CD4-positive, CD25-positive, alpha-beta regulatory T cell (primary cell): ENCODE measurements around the gene TTF2. TPM values are rescaled to one million over a fixed set of nuclear protein-coding genes. Genes with fewer than 3 reads are reported as not detected.

ENCODE experiments used
- ATAC-seq, 2 donors: fragments of 150-1000 bp; cut with Tn5 transposase; one replicate each; pipeline ENCODE4 v1.10.0; 2021; ENCODE audit warnings: low read depth in 2 of 2, moderate number of reproducible peaks in 2 of 2, moderate library complexity in 1 of 2
- DNase-seq, 3 donors: peaks; one replicate each; pipeline versions ENCODE4 v3.0.0 to v3.0.0-alpha.2; 2012 to 2022; ENCODE audit warnings: mixed read lengths in 1 of 3
- H3K27ac ChIP-seq: one replicate; pipeline ENCODE4 v1.7.0; 2013; ENCODE audit warnings: mild to moderate bottlenecking, low read length; ENCODE audit not compliant: insufficient read depth, poor library complexity, severe bottlenecking
- H3K27me3 ChIP-seq: one replicate; pipeline ENCODE4 v1.7.0; 2013; ENCODE audit warnings: low read length; ENCODE audit not compliant: control insufficient read depth, insufficient read depth
- H3K36me3 ChIP-seq: one replicate; pipeline ENCODE4 v1.7.0; 2013; ENCODE audit warnings: mild to moderate bottlenecking, low read length, moderate library complexity; ENCODE audit not compliant: control insufficient read depth, insufficient read depth
- H3K4me1 ChIP-seq: 2 replicates; pipeline ENCODE4 v1.7.0; 2013; ENCODE audit warnings: mild to moderate bottlenecking, low read length; ENCODE audit not compliant: insufficient read depth, control insufficient read depth, poor library complexity, severe bottlenecking
- H3K4me3 ChIP-seq: one replicate; pipeline ENCODE4 v1.7.0; 2013; ENCODE audit warnings: low read depth, mild to moderate bottlenecking, low read length, moderate library complexity
- H3K9me3 ChIP-seq, 2 experiments: 1 replicate in 1 of 2; 2 replicates in 1 of 2; pipeline ENCODE4 v1.7.0; 2013; ENCODE audit warnings: low read length in 2 of 2, mild to moderate bottlenecking in 1 of 2, moderate library complexity in 1 of 2; ENCODE audit not compliant: control insufficient read depth in 2 of 2
- H3K27ac Mint-ChIP-seq, 3 donors: one replicate each; pipeline ENCODE4 v1.8.0; 2020 to 2022; ENCODE audit warnings: mild to moderate bottlenecking in 3 of 3, mixed read lengths in 3 of 3, moderate library complexity in 2 of 3
- H3K27me3 Mint-ChIP-seq: one replicate; pipeline ENCODE4 v1.8.0; 2022; ENCODE audit warnings: mild to moderate bottlenecking, mixed read lengths
- H3K36me3 Mint-ChIP-seq: one replicate; pipeline ENCODE4 v1.8.0; 2020; ENCODE audit warnings: mixed read lengths
- H3K4me1 Mint-ChIP-seq, 4 donors: one replicate each; pipeline ENCODE4 v1.8.0; 2020 to 2022; ENCODE audit warnings: mixed read lengths in 4 of 4, mild to moderate bottlenecking in 1 of 4
- H3K4me3 Mint-ChIP-seq, 4 donors: one replicate each; pipeline ENCODE4 v1.8.0; 2020 to 2022; ENCODE audit warnings: mild to moderate bottlenecking in 4 of 4, mixed read lengths in 4 of 4, moderate library complexity in 3 of 4
- H3K9me3 Mint-ChIP-seq, 7 donors: one replicate each; pipeline ENCODE4 v1.8.0; 2020 to 2022; ENCODE audit warnings: mixed read lengths in 7 of 7, mild to moderate bottlenecking in 3 of 7, moderate library complexity in 2 of 7
- polyA plus RNA-seq, 4 donors: library from polyadenylated mRNA; unstranded; fragments of 300-500 nt; fragmentation: Illumina TruSeq; gene quantifications; one replicate each; pipeline ENCODE4 v1.2.3, GENCODE V29; 2021
- total RNA-seq: library from RNA; stranded (reverse); gene quantifications from one replicate; pipeline ENCODE4 v1.2.3, GENCODE V29; 2022

TTF2 gene
- total and polyA plus RNA-seq, 5 donors from 2014 or later = 5.3 to 58.9 (median 11.1) TPM

DNA sequence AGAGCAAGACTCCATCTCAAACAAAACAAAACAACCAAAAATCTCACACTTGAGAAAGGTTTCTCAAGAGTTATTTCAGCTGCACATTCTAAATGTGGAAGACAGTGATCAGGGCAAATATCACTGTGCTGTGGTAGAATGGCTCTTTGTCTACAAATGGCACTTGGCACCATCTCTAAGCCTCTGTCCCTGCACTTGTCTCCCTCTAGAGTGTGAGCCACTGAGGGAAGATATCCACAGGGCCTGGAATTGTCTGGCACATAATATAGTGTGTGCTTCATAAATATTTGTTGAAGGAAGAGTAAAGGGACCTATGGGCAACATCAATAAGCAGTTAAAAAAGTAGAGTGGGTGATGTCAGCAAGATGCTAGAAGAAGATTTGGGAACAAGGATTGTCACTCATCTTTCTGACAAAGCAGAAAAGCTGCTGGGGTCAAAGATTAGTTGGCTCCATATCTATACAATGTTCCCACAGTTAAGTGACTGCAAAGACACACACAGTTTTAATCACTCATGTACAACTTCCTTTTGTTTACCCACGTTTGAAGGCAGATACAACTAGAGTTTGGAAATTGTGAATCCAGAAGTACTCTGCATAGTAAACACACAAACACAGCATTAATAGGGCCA, 39.5 kb upstream of the TTF2 start:
- H3K4me3 ChIP-seq = no peak overlapping the region
- no peaks in the 10 kb centered on the region for H3K9me3 ChIP-seq
- H3K36me3 Mint-ChIP-seq = peaks cover 21% of the 10 kb centered on the region
- H3K27me3 Mint-ChIP-seq = no peaks in the 10 kb centered on the region
- no peak overlapping the region for H3K27ac ChIP-seq
- no peaks in the 10 kb centered on the region for H3K9me3 Mint-ChIP-seq
- H3K27ac Mint-ChIP-seq = peak overlapping the region in 1 of 3 donors; percentile 29
- ATAC-seq = no peak
- no peaks in the 10 kb centered on the region for H3K27me3 ChIP-seq
- H3K4me1 ChIP-seq = peaks cover 8% of the 10 kb centered on the region
- H3K4me3 Mint-ChIP-seq = no peak overlapping the region
- peaks cover 5% of the 10 kb centered on the region for H3K36me3 ChIP-seq
- DNase-seq = no peak
- H3K4me1 Mint-ChIP-seq = peaks cover 0 to 29% (median 13%) of the 10 kb centered on the region in 4 donors

DNA sequence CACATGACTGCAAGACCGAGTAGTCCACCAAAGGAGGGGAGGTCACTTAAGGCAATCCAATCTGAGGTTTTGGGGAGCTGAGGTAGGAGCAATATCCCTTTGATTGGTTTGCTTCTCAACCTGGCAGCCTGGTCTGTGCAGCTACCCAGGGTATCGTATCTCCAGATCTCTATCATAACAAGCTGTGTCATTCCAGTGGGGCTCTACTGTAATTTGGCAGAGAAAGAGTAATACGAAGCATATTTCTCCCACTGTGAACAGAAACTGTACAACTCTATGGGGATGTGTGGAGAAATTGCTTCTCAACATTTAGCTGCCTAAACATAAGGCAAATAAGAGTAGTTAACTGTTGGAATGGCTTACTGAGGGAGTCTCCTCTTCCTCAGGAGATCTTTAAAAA, 38.0 kb upstream of the TTF2 start:
- Mint-ChIP-seq H3K4me3 (no peak overlapping the region), H3K27ac (no peak overlapping the region), H3K4me1 (peaks cover 0 to 15% (median 6%) of the 10 kb centered on the region in 4 donors), H3K36me3 (peaks cover 21% of the 10 kb centered on the region), H3K9me3 (no peaks in the 10 kb centered on the region), H3K27me3 (no peaks in the 10 kb centered on the region)
- H3K4me3 ChIP-seq = no peak overlapping the region
- no peak overlapping the region for H3K27ac ChIP-seq
- no peaks in the 10 kb centered on the region for H3K27me3 ChIP-seq
- peaks cover 5% of the 10 kb centered on the region for H3K36me3 ChIP-seq
- peaks cover 7% of the 10 kb centered on the region for H3K4me1 ChIP-seq
- ATAC-seq (no peak), DNase-seq (no peak)
- H3K9me3 ChIP-seq = no peaks in the 10 kb centered on the region

DNA sequence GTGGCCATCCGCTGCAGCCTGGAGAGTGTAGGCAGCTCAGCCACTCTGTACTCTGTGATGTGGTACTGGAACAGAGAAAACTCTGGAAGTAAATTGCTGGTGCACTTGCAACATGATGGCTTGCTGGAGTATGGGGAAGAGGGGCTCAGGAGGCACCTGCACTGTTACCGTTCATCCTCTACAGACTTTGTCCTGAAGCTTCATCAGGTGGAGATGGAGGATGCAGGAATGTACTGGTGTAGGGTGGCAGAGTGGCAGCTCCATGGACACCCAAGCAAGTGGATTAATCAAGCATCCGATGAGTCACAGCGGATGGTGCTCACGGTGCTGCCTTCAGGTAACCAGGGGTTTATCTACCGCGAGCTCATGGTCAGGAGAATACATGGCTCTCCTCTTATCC, 34.6 kb upstream of the TTF2 start:
- H3K27me3 Mint-ChIP-seq = no peaks in the 10 kb centered on the region
- no peak for ATAC-seq
- H3K36me3 Mint-ChIP-seq = peaks cover 19% of the 10 kb centered on the region
- H3K4me3 Mint-ChIP-seq = no peak overlapping the region
- no peak overlapping the region for H3K4me3 ChIP-seq
- peaks cover 0 to 4% (median 2%) of the 10 kb centered on the region in 4 donors for H3K4me1 Mint-ChIP-seq
- H3K27me3 ChIP-seq = no peaks in the 10 kb centered on the region
- H3K9me3 ChIP-seq = no peaks in the 10 kb centered on the region
- H3K27ac Mint-ChIP-seq = no peak overlapping the region
- H3K27ac ChIP-seq = no peak overlapping the region
- no peaks in the 10 kb centered on the region for H3K9me3 Mint-ChIP-seq
- no peak for DNase-seq
- peaks cover 5% of the 10 kb centered on the region for H3K36me3 ChIP-seq
- no peaks in the 10 kb centered on the region for H3K4me1 ChIP-seq

DNA sequence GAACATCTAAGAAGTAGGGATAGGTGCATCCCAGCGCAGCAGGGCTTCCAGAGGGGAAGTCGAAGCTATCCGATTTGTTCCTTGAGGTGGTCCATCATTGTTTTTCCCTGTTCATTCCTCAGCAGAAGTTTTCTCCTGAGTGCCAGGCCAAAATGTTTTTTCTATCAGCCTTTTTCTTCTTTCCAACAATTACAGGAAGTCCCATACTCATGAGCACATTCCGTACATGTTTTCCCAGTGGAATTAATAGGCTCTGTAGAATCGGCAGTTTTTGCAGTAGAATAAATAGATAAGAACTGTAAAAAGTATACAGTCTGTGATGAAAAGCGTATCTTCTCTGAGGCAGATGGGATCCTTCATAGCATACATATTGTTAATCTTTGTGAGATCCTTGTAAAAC, 33.8 kb upstream of the TTF2 start:
- Mint-ChIP-seq H3K4me1 (peaks cover 0 to 4% (median 0%) of the 10 kb centered on the region in 4 donors), H3K27ac (no peak overlapping the region), H3K36me3 (peaks cover 13% of the 10 kb centered on the region), H3K27me3 (no peaks in the 10 kb centered on the region), H3K4me3 (no peak overlapping the region), H3K9me3 (no peaks in the 10 kb centered on the region)
- no peak overlapping the region for H3K4me3 ChIP-seq
- peaks cover 5% of the 10 kb centered on the region for H3K36me3 ChIP-seq
- DNase-seq (no peak), ATAC-seq (no peak)
- H3K27me3 ChIP-seq = no peaks in the 10 kb centered on the region
- H3K4me1 ChIP-seq = no peaks in the 10 kb centered on the region
- H3K9me3 ChIP-seq = no peaks in the 10 kb centered on the region
- H3K27ac ChIP-seq = no peak overlapping the region

DNA sequence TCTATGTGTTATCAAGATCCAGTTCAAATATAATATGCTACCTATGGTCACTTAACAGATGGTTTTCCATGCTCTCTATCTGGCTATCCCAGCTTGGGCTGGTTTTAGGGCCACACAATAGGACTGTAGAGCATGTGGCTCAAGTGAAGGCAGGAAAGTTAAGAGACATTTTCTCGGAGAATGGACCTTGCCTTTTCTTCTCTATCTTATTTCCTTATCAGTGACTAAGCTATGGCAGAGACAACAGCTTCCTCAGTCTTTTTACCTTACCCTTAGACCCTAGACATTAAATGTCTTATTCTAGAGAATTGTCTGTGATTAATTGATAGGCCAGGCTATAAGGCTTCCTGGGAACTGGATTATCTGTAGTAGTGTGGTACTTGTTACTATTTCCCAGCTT, 30.4 kb upstream of the TTF2 start:
- H3K36me3 ChIP-seq = no peaks in the 10 kb centered on the region
- no peaks in the 10 kb centered on the region for H3K27me3 ChIP-seq
- H3K27ac ChIP-seq = no peak overlapping the region
- H3K9me3 ChIP-seq = no peaks in the 10 kb centered on the region
- ATAC-seq (no peak), DNase-seq (no peak)
- H3K27ac Mint-ChIP-seq = peak overlapping the region in 1 of 3 donors; percentile 11
- no peak overlapping the region for H3K4me3 ChIP-seq
- H3K4me1 ChIP-seq = no peaks in the 10 kb centered on the region
- no peak overlapping the region for H3K4me3 Mint-ChIP-seq
- H3K9me3 Mint-ChIP-seq = no peaks in the 10 kb centered on the region
- H3K4me1 Mint-ChIP-seq = peaks cover 0 to 16% (median 1%) of the 10 kb centered on the region in 4 donors
- no peaks in the 10 kb centered on the region for H3K27me3 Mint-ChIP-seq
- H3K36me3 Mint-ChIP-seq = peaks cover 15% of the 10 kb centered on the region

DNA sequence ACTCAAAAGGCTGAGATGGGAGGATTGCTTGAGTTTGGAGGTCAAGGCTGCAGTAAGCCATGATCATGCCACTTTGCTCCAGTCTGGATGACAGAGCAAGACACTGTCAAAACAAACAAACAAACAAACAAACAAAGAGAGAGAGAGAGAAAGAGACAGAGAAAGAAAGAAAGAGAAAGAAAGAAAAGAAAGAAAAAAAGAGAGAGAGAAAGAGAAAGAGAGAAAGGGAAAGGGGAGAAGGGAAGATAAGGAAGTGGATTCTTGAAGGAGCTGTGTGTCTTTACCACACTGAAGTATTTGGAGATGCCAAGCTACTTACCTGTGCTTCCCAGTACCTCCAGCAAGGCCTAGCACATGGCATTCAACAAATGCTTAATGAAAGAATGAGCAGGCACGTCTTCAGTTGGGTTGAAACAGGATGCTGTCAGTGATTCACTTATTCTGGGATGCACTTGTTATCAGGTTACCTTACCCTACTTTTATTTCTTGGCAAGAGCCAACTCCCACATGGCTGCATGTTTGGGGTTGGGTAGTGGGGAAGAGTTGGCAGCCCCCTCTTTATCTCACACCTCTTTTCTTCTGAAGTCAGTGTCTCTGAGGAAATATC, 29.8 kb upstream of the TTF2 start:
- H3K36me3 Mint-ChIP-seq = peaks cover 13% of the 10 kb centered on the region
- Histone ChIP-seq H3K36me3 (no peaks in the 10 kb centered on the region), H3K27ac (no peak overlapping the region), H3K4me1 (no peaks in the 10 kb centered on the region), H3K4me3 (no peak overlapping the region), H3K27me3 (no peaks in the 10 kb centered on the region), H3K9me3 (no peaks in the 10 kb centered on the region)
- H3K9me3 Mint-ChIP-seq = no peaks in the 10 kb centered on the region
- H3K27ac Mint-ChIP-seq = peak overlapping the region in 1 of 3 donors; percentile 85
- no peak overlapping the region for H3K4me3 Mint-ChIP-seq
- no peak for DNase-seq
- H3K27me3 Mint-ChIP-seq = no peaks in the 10 kb centered on the region
- ATAC-seq = no peak
- peaks cover 0 to 16% (median 1%) of the 10 kb centered on the region in 4 donors for H3K4me1 Mint-ChIP-seq

DNA sequence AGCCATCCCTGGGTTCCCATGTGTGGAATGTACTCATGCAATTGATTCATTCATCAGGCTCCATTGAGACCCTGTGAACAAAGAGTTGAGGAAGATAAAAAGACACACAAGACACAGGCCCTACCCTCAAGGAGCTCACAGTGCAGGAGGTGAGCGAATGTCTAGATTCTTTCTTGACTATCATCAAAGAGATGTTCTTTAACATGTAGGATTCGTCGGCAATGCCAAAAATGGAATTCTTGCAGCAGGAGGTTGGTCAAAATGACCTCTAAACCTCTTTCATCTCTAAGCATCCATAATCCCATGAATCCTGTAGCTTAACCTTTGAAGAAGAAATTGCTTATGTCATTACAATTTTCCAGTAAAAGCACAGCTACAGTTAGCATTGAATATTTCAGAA, 27.9 kb upstream of the TTF2 start:
- H3K36me3 ChIP-seq = no peaks in the 10 kb centered on the region
- Mint-ChIP-seq H3K27me3 (no peaks in the 10 kb centered on the region), H3K36me3 (peaks cover 13% of the 10 kb centered on the region), H3K4me1 (peaks cover 0 to 16% (median 1%) of the 10 kb centered on the region in 4 donors), H3K4me3 (no peak overlapping the region), H3K9me3 (no peaks in the 10 kb centered on the region), H3K27ac (no peak overlapping the region)
- no peak for DNase-seq
- no peaks in the 10 kb centered on the region for H3K9me3 ChIP-seq
- no peaks in the 10 kb centered on the region for H3K27me3 ChIP-seq
- no peaks in the 10 kb centered on the region for H3K4me1 ChIP-seq
- no peak for ATAC-seq
- no peak overlapping the region for H3K4me3 ChIP-seq
- no peak overlapping the region for H3K27ac ChIP-seq
